GM10248 (cell line): ENCODE data around the gene C10orf105.

Experiments
- CTCF ChIA-PET: fragments of 300-600 bp; sonication (Branson Sonifier 250); formaldehyde crosslinking; extraction: SDS; loops from one replicate; lab custom pipeline; 2021; ENCODE audit warnings: antibody characterized with exemption; lab: Yijun Ruan, JAX
- POLR2A ChIA-PET: fragments of 350-650 bp; sonication (Branson Sonifier 250); formaldehyde crosslinking; extraction: SDS; loops from one replicate; lab custom pipeline; 2020; ENCODE audit warnings: antibody characterized with exemption; lab: Yijun Ruan, JAX
- DNase-seq: peaks from one replicate; pipeline ENCODE4 v3.0.0; 2012; ENCODE audit errors: extremely low spot score
- CTCF ChIP-seq: IDR thresholded peaks from 2 replicates; pipeline ENCODE4 v1.5.1; 2012; ENCODE audit warnings: mild to moderate bottlenecking, low read depth; ENCODE audit errors: extremely low read depth, missing control alignments, control extremely low read depth

Gene C10orf105

GRCh38 chr10:71695502-71696476 lies 23.8 kb downstream of the C10orf105 start:
- POLR2A ChIA-PET = interaction anchor here (1.9 kb wide), 1 partner anchor 155 kb away, joined by 5 read pairs; the partner anchor contains the start of gene PSAP
- no peak for DNase-seq
- no peak for TF ChIP-seq CTCF
- CTCF ChIA-PET = interaction anchor here (0.7 to 11.6 kb wide), 51 partner anchors 9 to 479 kb away, joined by 3 to 168 read pairs (median 4); partner anchors contain the start of genes SLC29A3 and VSIR

DNA sequence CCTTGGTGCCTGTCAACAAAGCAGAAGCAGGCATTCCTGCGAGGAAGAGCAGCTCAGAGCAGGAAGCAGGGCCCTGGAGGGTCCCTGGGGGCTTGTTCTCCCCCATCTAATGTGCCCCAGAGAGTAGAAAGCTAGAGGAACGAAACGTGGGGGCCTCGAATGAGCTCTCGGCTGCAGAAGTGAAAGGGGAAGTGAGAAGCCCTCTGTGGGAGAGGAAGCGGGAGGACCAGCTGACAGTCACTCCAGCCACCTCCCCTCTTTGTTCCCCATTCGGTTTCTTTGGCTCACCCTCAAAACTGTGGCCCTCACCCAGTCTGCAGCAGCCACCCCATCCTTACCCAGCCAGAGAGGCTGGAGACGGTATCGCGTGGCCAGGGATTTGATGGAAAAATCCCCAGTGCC lies 25.0 kb downstream of the C10orf105 start:
- peak; percentile 94 for DNase-seq
- ChIA-PET POLR2A (interaction anchor here (1.9 kb wide), 1 partner anchor 157 kb away, joined by 5 read pairs; the partner anchor contains the start of gene PSAP), CTCF (interaction anchor here (0.6 to 11.6 kb wide), 18 partner anchors 9 to 380 kb away, joined by 3 to 168 read pairs (median 5); partner anchors contain the start of gene VSIR)
- no peak for TF ChIP-seq CTCF

DNA sequence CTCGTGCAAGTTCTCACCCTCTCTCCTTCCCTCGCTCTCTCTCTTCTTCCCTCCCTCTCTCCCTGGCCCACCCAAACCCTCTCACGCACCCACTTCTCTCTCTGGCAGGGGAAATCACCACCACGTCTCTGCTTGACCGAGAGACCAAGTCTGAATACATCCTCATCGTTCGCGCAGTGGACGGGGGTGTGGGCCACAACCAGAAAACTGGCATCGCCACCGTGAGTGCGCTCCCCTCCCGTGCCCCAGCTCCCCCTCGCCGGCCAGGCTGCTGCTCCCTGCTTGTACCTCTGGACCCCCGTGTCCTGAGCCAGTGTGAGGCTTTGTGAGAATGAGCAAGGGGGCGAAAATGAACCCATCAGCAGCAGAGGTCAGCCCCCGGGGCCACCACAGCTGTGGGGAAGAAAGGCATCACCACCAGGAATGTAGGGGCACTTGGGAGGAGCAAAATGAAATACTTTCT lies 25.5 kb downstream of the C10orf105 start:
- no peak for TF ChIP-seq CTCF
- DNase-seq = no peak
- POLR2A ChIA-PET = interaction anchor here (1.9 kb wide), 1 partner anchor 157 kb away, joined by 5 read pairs; the partner anchor contains the start of gene PSAP
- CTCF ChIA-PET = interaction anchor here (0.7 to 11.6 kb wide), 18 partner anchors 8 to 379 kb away, joined by 3 to 168 read pairs (median 4); partner anchors contain the start of gene VSIR

- POLR2A ChIA-PET = no interaction called here
- no peak for DNase-seq
- CTCF ChIA-PET = interaction anchor here (0.9 to 11.6 kb wide), 10 partner anchors 9 to 379 kb away, joined by 3 to 168 read pairs (median 6); partner anchors contain the start of genes SLC29A3 and VSIR
- no peak for TF ChIP-seq CTCF
Measured at GRCh38 chr10:71693377-71693776, 26.2 kb downstream of the C10orf105 start.

- ChIA-PET CTCF (interaction anchor here (1.2 to 11.6 kb wide), 7 partner anchors 10 to 374 kb away, joined by 3 to 168 read pairs (median 6); partner anchors contain the start of genes SLC29A3 and VSIR), POLR2A (no interaction called here)
- no peak for TF ChIP-seq CTCF
- no peak for DNase-seq
Measured at GRCh38 chr10:71692598-71693306, 26.8 kb downstream of the C10orf105 start.
